ENCODE data around the gene ZNRF1. TPM values are rescaled to one million over a fixed set of nuclear protein-coding genes. Genes with fewer than 3 reads are reported as not detected.
"Not testable (repeated sequence)": the region's sequence is repeated elsewhere in the genome, so short reads cannot be mapped to it uniquely, and the experiment has no call there.

ZNRF1 gene
- total RNA-seq, 2 experiments from 2014 or later: 5.6 to 8.3 TPM

DNA sequence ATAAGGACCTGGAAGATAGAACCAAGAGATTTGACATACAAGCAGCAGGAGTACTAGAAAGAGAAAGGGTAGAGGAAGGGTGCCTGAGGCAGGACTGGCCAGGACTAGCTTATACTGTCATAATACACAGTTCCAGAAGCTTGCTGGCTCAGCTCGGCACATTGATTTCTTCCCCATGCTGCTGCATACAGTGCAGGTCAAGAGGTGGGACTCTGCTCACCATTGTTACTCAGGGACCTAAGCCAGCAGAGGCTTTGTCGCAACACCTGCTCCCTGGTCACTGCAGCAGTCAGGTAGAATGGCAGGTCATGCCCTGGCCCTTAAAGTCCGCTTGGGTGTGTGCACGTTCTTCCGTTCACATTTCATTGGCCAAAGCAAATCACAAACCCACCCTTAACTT, 85.0 kb downstream of the ZNRF1 start:
- no peaks in the 10 kb centered on the region for H3K9me3 Mint-ChIP-seq
- H3K4me3 Mint-ChIP-seq: no peak overlapping the region
- DNase-seq: no peak
- no peaks in the 10 kb centered on the region for H3K27me3 Mint-ChIP-seq
- no peaks in the 10 kb centered on the region for H3K36me3 Mint-ChIP-seq
- H3K27ac Mint-ChIP-seq: no peak overlapping the region
- H3K4me1 Mint-ChIP-seq: peaks cover 4% of the 10 kb centered on the region

DNA sequence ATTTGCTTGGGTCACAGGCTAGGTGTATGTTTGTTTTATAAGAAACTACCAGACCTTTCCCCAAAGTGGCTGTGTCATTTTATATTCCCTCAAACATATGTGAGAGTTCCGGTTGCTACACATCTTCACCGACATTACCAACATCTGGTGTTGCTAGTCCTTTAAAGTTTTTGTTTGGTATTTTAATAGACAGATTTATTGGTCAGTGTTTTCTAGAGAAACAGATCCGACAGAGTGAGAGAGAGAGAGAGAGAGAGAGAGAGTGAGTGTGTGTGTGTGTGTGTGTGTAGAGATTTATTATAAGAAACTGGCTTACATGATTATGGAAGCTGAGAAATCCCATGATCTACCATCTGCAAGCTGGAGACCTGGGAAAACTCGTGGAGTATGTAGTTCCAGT, 86.7 kb downstream of the ZNRF1 start:
- Mint-ChIP-seq H3K27me3 (no peaks in the 10 kb centered on the region), H3K9me3 (no peaks in the 10 kb centered on the region), H3K27ac (no peak overlapping the region), H3K4me1 (peaks cover 4% of the 10 kb centered on the region), H3K36me3 (no peaks in the 10 kb centered on the region), H3K4me3 (no peak overlapping the region)
- no peak for DNase-seq

DNA sequence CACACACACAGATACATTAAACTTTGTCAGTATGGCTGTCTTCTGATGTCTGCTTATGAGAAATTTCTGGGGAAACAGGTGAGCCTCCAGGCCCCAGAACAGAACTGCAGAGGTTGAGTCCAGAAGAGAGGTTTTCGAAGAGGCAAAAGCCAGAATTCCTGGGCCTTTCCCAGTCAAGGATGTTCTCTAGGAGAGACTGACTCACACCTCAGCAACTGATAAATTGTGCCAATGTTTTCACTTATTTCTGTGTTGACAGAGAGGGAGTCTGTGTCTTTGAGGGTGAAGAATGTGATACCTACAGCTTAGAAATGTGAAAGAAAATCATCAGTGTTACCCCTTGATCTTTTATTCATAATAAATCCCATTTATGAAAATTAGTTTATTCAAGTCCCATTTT, 87.5 kb downstream of the ZNRF1 start:
- Mint-ChIP-seq H3K27me3 (no peaks in the 10 kb centered on the region), H3K4me3 (no peak overlapping the region), H3K4me1 (peaks cover 4% of the 10 kb centered on the region), H3K27ac (no peak overlapping the region), H3K9me3 (no peaks in the 10 kb centered on the region), H3K36me3 (no peaks in the 10 kb centered on the region)
- no peak for DNase-seq

DNA sequence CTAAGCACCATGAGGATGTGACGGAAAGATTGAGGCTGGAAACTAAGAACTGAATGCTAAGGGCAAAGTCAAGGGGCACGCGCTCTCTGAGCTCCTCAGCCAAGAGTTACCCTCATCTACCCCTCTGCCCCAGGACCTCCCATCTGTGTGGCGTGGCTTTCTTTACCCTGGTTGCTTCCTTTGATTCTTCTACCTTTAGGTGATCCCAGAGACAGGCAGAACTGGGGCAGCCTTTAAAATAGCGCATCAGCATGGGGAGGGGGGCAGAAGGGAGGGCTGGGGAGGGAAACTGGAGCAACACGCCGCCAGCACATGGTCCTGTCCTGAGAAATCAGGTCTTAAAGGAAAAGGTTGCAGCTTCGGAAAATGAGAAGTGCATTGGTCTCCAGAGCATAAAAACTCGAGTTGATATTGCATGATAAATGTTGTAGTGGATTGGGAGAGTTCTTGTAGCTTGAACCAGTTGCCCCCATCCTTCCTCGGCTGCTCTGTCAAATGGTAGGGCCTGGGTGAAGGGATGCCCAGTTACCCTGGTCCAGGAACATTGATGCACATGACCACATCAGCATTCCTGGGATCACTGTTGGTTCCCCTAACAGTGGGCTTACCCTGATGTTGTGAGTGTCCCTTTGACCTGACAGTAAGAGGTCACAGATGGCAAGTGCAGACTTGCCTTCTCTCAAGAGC, 88.0 kb downstream of the ZNRF1 start:
- Mint-ChIP-seq H3K27ac (no peak overlapping the region), H3K4me1 (no peaks in the 10 kb centered on the region), H3K9me3 (no peaks in the 10 kb centered on the region), H3K36me3 (no peaks in the 10 kb centered on the region), H3K4me3 (no peak overlapping the region), H3K27me3 (no peaks in the 10 kb centered on the region)
- DNase-seq: no peak

DNA sequence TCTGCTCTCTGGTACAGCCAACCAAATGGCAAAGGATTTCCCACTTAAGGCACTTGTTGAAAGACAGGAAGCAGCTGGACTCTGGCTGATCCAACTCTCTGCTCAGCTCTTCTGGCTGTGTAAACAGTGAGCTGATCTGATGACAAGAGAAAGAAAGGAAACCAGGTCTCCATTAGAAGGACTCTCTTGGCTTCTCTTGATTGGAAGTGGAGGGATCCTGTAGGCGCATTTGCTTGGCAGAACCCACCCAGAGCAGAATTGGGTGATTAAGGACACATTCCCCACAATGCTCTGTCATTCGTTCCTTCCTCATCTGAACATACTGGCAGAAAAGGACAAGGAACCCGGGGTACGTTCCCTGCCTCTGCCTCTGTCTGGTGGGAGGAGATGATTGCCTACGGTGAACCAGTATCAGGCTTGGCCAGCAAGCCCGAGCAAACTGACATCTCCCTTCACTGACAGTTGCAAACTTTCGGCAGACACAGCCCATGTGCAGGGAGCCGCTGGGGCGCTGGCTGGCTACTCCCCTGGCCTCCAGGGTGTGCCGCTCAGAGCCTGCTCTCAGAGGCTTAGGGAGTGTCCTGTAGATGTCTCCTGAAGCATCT, 88.7 kb downstream of the ZNRF1 start:
- Mint-ChIP-seq H3K36me3 (no peaks in the 10 kb centered on the region), H3K9me3 (no peaks in the 10 kb centered on the region), H3K27ac (no peak overlapping the region), H3K4me1 (peaks cover 3% of the 10 kb centered on the region), H3K4me3 (no peak overlapping the region), H3K27me3 (no peaks in the 10 kb centered on the region)
- DNase-seq: no peak

DNA sequence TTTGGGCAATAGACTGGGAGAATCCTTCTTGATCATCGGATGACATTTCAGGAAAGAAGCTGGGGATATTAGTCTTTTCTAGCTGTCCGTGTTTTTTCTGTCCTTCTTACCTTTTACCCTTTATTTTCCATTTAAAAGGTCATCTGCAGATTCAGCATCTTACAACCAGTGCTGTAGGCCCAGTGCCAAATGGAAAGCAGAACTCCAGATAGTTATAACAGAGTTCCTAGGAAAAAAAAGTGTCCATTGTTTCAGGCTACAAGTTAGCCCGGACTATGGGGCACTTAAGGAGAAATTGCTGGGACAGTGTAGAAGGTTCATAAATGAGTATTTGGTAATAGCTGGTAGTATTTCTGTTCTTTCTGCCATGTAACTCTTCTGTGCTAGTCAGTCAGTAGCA, 89.4 kb downstream of the ZNRF1 start:
- no peak for DNase-seq
- Mint-ChIP-seq H3K27ac (no peak overlapping the region), H3K36me3 (no peaks in the 10 kb centered on the region), H3K4me1 (peaks cover 4% of the 10 kb centered on the region), H3K27me3 (no peaks in the 10 kb centered on the region), H3K4me3 (no peak overlapping the region), H3K9me3 (no peaks in the 10 kb centered on the region)

DNA sequence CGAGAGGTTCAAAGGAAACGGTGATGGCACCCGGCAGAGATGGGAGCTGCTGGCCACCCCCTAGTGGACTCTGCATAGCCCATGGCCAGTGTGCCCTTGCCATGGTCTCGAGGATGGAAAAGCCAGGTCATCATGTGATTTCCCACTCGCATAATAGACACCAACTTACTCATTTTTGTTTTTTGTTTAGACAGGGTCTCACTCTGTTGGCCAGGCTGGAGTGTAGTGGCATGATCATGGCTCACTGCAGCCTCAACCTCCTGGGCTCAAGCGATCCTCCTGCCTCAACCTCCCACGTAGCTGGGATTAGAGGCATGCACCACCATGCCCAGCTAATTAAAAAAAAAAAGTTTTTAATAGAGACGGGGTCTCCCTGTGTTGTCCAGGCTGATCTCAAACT, 90.1 kb downstream of the ZNRF1 start:
- Mint-ChIP-seq H3K27ac (no peak overlapping the region), H3K36me3 (no peaks in the 10 kb centered on the region)

DNA sequence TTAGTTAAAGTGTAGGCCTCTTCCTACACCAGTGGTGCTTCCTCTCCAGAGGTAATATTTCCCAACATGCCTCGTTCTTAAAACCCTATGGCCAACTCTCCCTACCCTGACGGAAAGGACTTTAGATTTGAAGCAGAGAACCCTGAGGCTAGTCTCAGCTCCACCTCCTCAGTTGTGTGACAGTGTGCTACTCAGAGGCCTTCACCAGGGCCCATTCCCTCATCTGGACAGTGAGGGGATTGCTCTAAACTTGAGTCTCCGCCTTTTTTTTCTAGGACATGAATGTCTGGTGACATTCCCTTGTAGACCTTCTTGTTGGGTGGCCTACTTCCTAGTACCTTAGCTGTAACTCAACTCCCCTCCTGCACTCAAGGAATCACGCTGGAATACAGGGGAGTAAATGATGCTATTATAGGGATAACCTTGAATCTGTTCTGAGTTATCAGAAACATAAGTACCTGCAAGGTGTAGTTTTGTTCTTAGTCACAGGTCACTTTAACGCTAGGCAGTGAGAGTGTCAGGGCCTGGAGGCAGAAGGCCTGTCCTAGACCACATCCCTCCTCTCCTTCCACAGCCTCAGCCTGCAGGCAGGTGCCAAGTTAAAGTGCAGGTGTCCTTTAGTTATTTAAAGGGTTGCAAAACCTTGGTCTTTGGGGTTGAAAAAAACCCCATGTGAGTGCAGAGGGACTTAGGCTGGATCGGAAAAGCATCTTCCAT, 90.8 kb downstream of the ZNRF1 start:
- Mint-ChIP-seq H3K27me3 (no peaks in the 10 kb centered on the region), H3K36me3 (no peaks in the 10 kb centered on the region), H3K4me3 (no peak overlapping the region), H3K27ac (no peak overlapping the region), H3K4me1 (peaks cover 4% of the 10 kb centered on the region), H3K9me3 (no peaks in the 10 kb centered on the region)
- DNase-seq: no peak

More for the DNA sequence above, 90.1 kb downstream of the ZNRF1 start:
- Mint-ChIP-seq H3K4me3 (no peak overlapping the region), H3K4me1 (peaks cover 4% of the 10 kb centered on the region), H3K9me3 (no peaks in the 10 kb centered on the region), H3K27me3 (no peaks in the 10 kb centered on the region)
- DNase-seq: no peak

DNA sequence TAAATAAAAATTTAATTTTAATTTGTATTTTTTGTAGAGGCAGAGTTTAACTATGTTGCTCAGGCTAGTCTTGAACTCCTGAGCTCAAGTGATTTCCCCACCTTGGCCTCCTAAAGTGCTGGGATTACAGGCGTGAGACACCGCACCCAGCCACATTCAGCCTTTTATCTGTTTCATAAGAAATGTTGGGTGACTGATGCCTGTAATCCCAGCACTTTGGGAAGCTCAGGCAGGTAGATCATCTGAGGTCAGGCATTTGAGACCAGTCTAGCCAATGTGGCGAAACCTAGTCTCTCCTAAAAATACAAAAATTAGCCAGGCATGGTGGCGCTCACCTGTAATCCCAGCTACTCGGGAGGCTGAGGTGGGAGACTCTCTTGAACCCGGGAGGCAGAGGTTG, 92.1 kb downstream of the ZNRF1 start:
- not testable (repeated sequence) for H3K27me3 Mint-ChIP-seq, H3K4me3 Mint-ChIP-seq, H3K27ac Mint-ChIP-seq, H3K4me1 Mint-ChIP-seq, H3K9me3 Mint-ChIP-seq, H3K36me3 Mint-ChIP-seq, DNase-seq

DNA sequence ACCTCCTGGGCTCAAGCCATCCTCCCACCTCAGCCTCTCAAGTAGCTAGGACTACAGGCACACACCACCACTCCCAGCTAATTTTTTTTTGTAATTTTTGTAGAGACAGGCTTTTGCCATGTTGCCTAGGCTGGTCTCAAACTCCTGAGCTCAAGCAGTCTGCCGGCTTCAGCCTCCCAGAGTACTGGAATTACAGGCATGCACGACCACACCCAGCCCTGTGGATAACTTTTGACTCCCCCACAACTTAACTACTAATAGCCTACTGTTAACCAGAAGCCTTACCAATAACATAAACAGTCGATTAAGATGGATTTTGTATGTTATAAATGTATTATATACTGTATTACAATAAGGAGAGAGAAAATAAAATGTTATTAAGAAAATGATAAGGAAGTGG, 92.8 kb downstream of the ZNRF1 start:
- H3K27ac Mint-ChIP-seq, H3K4me3 Mint-ChIP-seq, H3K36me3 Mint-ChIP-seq, H3K9me3 Mint-ChIP-seq, H3K27me3 Mint-ChIP-seq, DNase-seq: not testable (repeated sequence)
- H3K4me1 Mint-ChIP-seq: peaks cover 12% of the 10 kb centered on the region

DNA sequence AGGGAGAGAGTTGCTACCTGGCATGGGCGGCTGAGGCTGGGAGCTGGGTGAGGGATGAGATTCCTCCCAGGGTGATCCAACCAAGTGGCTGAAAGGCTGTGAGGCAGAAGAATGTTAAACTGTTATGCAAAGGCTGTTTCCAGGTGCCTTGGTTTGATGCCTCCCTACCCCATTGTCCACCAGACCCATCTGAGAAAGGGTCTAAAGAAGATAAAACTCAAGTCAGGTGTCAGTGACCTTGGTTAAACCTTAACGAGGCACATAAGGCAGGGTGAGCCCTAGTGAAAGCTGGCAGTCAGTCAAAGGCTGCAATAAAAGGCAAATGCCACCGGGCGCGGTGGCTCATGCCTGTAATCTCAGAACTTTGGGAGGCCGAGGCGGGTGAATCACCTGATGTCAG, 94.0 kb downstream of the ZNRF1 start:
- no peak for DNase-seq
- Mint-ChIP-seq H3K4me1 (peaks cover 21% of the 10 kb centered on the region), H3K36me3 (no peaks in the 10 kb centered on the region), H3K27me3 (no peaks in the 10 kb centered on the region), H3K4me3 (no peak overlapping the region), H3K27ac (no peak overlapping the region), H3K9me3 (no peaks in the 10 kb centered on the region)

DNA sequence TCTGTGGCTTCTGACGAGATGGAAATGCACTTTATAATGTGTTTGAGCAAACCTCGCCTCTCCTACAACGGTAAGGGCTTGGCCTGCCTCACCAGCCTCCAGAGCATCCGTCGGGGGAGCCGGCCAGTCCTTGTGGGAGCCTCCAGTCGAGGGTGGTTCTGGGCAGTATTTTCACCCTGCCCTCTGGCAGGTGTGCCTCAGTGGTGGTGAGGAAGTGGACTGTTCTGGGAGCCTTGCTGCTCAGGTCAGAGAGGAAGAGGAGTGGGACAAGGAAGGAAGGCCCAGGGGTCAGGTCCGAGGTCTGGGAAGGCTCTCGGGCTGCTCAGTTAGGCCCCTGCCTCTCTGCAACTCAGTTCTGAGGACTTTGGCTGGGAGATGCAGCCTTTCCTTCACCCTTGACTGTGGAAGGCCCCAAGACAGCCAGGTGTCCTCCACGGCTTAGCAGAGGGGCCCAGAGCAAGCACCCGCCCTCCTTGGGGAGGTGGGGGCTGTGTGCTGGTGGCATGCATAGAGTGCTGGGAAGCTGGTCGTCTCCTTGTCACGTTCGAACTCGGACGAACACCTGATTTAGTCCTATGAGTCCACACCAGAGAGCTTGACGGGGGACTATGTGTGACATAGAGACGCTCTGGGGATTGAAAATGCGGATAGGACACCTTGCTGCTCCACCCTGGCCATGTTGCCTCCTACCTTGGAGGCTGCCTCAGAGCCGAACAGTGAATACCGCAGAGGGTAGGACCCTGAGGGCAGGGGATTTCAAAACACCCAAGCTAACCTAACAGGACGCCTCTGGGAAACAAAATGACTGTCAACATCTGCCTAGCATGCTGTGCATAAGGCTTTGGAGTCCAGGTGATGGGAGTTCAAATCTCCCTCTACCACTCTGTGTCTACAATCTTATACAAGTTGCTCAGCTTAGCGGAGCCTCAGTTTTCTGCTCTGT, 95.0 kb downstream of the ZNRF1 start:
- Mint-ChIP-seq H3K27me3 (no peaks in the 10 kb centered on the region), H3K27ac (no peak overlapping the region), H3K9me3 (no peaks in the 10 kb centered on the region), H3K36me3 (no peaks in the 10 kb centered on the region), H3K4me3 (no peak overlapping the region), H3K4me1 (peaks cover 30% of the 10 kb centered on the region)
- no peak for DNase-seq

DNA sequence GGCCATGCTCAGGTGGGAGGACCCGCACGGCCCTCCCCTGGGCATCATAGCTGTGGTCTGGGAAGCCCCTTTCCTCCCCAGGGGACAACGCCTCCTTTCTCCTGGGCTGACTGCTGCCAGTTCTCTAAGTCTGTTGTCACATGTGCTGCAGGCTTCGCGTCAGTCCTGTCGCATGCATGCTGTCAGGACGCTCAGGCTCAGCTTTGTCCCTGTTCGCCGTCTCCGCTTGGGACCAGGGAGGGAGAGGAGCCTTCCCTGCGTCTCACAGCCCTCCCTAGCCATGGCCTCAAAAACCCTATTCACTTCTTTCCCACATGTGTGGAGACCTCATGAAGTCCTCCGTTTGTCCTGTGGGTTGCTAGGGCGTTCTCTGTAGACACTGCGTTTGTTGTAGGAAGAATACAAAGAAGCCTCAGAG, 96.4 kb downstream of the ZNRF1 start:
- H3K27ac Mint-ChIP-seq: no peak overlapping the region
- no peak for DNase-seq
- no peaks in the 10 kb centered on the region for H3K9me3 Mint-ChIP-seq
- H3K4me3 Mint-ChIP-seq: no peak overlapping the region
- H3K36me3 Mint-ChIP-seq: no peaks in the 10 kb centered on the region
- peaks cover 43% of the 10 kb centered on the region for H3K4me1 Mint-ChIP-seq
- H3K27me3 Mint-ChIP-seq: no peaks in the 10 kb centered on the region

DNA sequence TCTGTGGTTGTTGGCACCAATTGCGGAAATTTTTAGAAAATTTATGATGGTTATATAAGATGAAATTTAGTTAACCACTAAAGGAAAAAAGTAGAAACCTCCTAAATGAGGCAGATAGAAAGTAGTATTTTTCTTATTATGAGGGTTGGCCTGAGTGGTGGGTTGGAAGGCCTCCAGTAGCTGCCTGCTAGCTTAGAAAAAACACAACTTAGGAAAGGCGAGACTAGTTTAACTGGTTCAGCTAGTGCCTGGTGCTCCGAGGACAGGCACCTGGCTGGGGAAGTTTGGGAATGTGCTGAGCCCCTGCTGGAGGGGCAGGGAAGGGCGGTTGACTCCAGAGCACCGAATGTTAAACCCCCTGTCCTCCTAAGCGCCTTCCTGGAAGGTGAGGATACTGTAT, 97.8 kb downstream of the ZNRF1 start:
- H3K27ac Mint-ChIP-seq: peak overlapping the region; percentile 75
- no peaks in the 10 kb centered on the region for H3K36me3 Mint-ChIP-seq
- no peak for DNase-seq
- peaks cover 46% of the 10 kb centered on the region for H3K4me1 Mint-ChIP-seq
- H3K9me3 Mint-ChIP-seq: no peaks in the 10 kb centered on the region
- peak overlapping the region; percentile 25 for H3K4me3 Mint-ChIP-seq
- H3K27me3 Mint-ChIP-seq: no peaks in the 10 kb centered on the region

DNA sequence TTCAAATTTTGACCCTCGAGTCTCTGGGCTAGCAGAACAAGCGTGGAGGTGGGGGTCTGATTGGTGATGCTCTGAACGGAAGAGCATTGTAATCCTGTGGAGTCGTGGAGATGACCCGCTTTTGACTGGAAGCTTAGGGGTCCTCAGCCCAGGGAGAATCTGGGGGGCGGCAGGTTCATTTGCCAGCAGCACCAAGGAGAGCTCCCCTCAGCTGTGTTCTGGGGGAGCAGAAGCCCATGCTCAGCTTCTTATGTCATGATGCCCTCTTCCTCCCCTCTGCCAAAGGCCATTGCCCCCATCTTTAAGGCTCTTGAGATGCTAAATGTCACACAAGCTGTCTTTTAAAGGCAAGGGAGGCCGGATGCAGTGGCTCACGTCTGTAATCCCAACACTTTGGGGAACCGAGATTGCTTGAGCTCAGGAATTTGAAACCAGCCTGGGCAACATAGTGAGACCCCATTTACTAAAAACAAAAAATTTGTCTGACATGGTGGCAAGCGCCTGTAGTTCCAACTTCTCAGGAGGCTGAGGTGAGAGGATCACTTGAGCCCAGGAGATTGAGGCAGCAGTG, 98.5 kb downstream of the ZNRF1 start:
- H3K4me3 Mint-ChIP-seq: no peak overlapping the region
- H3K9me3 Mint-ChIP-seq: no peaks in the 10 kb centered on the region
- H3K4me1 Mint-ChIP-seq: peaks cover 44% of the 10 kb centered on the region
- no peaks in the 10 kb centered on the region for H3K36me3 Mint-ChIP-seq
- DNase-seq: no peak
- no peak overlapping the region for H3K27ac Mint-ChIP-seq
- no peaks in the 10 kb centered on the region for H3K27me3 Mint-ChIP-seq

Measured in activated naive CD8-positive, alpha-beta T cell treated with anti-CD3 and anti-CD28 coated beads for 36 hours (primary cell).